H1 (cell line): ENCODE data around the gene HDDC3. TPM values are rescaled to one million over a fixed set of nuclear protein-coding genes. Genes with fewer than 3 reads are reported as not detected.

Source experiments
- CTCF ChIA-PET: fragments of 300-600 bp; sonication (Branson Sonifier 250); formaldehyde crosslinking; loops from one replicate; lab custom pipeline; 2021; ENCODE audit not compliant: partially characterized antibody; lab: Charles Lee
- POLR2A ChIA-PET: fragments of 300-600 bp; sonication (Branson Sonifier 250); formaldehyde crosslinking; loops from one replicate; lab custom pipeline; 2021; ENCODE audit warnings: inconsistent platforms; ENCODE audit not compliant: partially characterized antibody; lab: Charles Lee
- DNase-seq, 2 experiments: peaks; one replicate each; pipeline versions ENCODE4 v3.0.0 to v3.0.0-alpha.2; 2010 to 2022; ENCODE audit warnings: low spot score in 2 of 2, low read depth in 1 of 2, mixed read lengths in 1 of 2
- FAIRE-seq: peaks from 2 replicates; lab custom pipeline; 2011; peaks lifted over from hg19 to GRCh38; lab: Jason Lieb, UNC
- H2AFZ ChIP-seq: 2 replicates; pipeline ENCODE4 v1.8.1; 2012; ENCODE audit warnings: low read length, inconsistent platforms
- H2AK5ac ChIP-seq: 2 replicates; pipeline ENCODE4 v1.6.1; 2013; ENCODE audit warnings: low read depth, low read length
- H2BK120ac ChIP-seq: replicated peaks from 2 replicates; pipeline ENCODE3; 2013; ENCODE audit warnings: low read depth, low read length, inconsistent platforms
- H2BK12ac ChIP-seq: 2 replicates; pipeline ENCODE4 v1.6.1; 2013; ENCODE audit warnings: low read depth, low read length
- H2BK15ac ChIP-seq: 2 replicates; pipeline ENCODE4 v1.6.1; 2013; ENCODE audit warnings: low read length
- H2BK20ac ChIP-seq: 2 replicates; pipeline ENCODE4 v1.6.1; 2013; ENCODE audit warnings: low read length
- H2BK5ac ChIP-seq: 2 replicates; pipeline ENCODE4 v1.6.1; 2013; ENCODE audit warnings: low read depth, low read length
- H3K14ac ChIP-seq: 2 replicates; pipeline ENCODE4 v1.6.1; 2013; ENCODE audit warnings: inconsistent platforms; ENCODE audit not compliant: insufficient read length
- H3K18ac ChIP-seq: 2 replicates; pipeline ENCODE4 v1.6.1; 2013; ENCODE audit warnings: low read length; ENCODE audit errors: extremely low read depth
- H3K23ac ChIP-seq: 2 replicates; pipeline ENCODE4 v1.6.1; 2013; ENCODE audit warnings: inconsistent platforms; ENCODE audit not compliant: insufficient read length
- H3K23me2 ChIP-seq: 2 replicates; pipeline ENCODE4 v1.6.1; 2013; ENCODE audit warnings: low read depth, low read length
- H3K27ac ChIP-seq: 2 replicates; pipeline ENCODE4 v1.6.1; 2011; ENCODE audit warnings: low read depth, low read length, inconsistent platforms
- H3K27me3 ChIP-seq, 4 experiments: replicated peaks in 1 of 4; 1 replicate in 1 of 4; 2 replicates in 3 of 4; pipeline versions ENCODE4 v1.6.1 to v1.8.1; 2011 to 2013; ENCODE audit warnings: low read length in 3 of 4, mild to moderate bottlenecking in 3 of 4, inconsistent platforms in 2 of 4, mixed read lengths in 2 of 4, moderate library complexity in 1 of 4; ENCODE audit not compliant: control insufficient read depth in 3 of 4, insufficient read depth in 3 of 4; ENCODE audit errors: extremely low read depth in 1 of 4
- H3K36me3 ChIP-seq, 4 experiments: 2 replicates each; pipeline versions ENCODE4 v1.6.1 to v1.8.1; 2011 to 2013; ENCODE audit warnings: mild to moderate bottlenecking in 4 of 4, low read length in 3 of 4, moderate library complexity in 2 of 4, control low read depth in 1 of 4, inconsistent platforms in 1 of 4; ENCODE audit not compliant: insufficient read depth in 4 of 4, control insufficient read depth in 2 of 4
- H3K4ac ChIP-seq: replicated peaks from 2 replicates; pipeline ENCODE3; 2013; ENCODE audit warnings: low read length, low read depth, mixed read lengths, inconsistent platforms; ENCODE audit not compliant: insufficient read length
- H3K4me1 ChIP-seq, 4 experiments: replicated peaks in 1 of 4; 1 replicate in 1 of 4; 2 replicates in 3 of 4; pipeline versions ENCODE4 v1.6.1 to v1.8.1; 2011 to 2013; ENCODE audit warnings: low read length in 3 of 4, inconsistent platforms in 2 of 4, mixed read lengths in 1 of 4; ENCODE audit not compliant: insufficient read depth in 4 of 4, control insufficient read depth in 3 of 4
- H3K4me2 ChIP-seq, 2 experiments: 2 replicates each; pipeline versions ENCODE4 v1.6.1 to v1.8.1; 2011 to 2013; ENCODE audit warnings: low read depth in 2 of 2, low read length in 2 of 2, control low read depth in 1 of 2, inconsistent platforms in 1 of 2, mild to moderate bottlenecking in 1 of 2; ENCODE audit not compliant: insufficient read depth in 1 of 2
- H3K4me3 ChIP-seq, 4 experiments: fragments of 200-600, 300-600 bp in 1 of 4; sonication (generic), shearing (Covaris generic), sonication (Bioruptor Twin) in 1 of 4; 2 replicates each; pipeline versions ENCODE4 v1.5.1 to v1.8.1; 2011 to 2016; ENCODE audit warnings: low read length in 4 of 4, low read depth in 3 of 4, control low read depth in 2 of 4, inconsistent platforms in 2 of 4, mild to moderate bottlenecking in 2 of 4, mixed read lengths in 1 of 4, moderate library complexity in 1 of 4; ENCODE audit not compliant: insufficient read depth in 2 of 4; ENCODE audit errors: extremely low read depth in 1 of 4
- H3K56ac ChIP-seq: replicated peaks from 2 replicates; pipeline ENCODE3; 2013; ENCODE audit warnings: low read depth, mild to moderate bottlenecking, mixed read lengths, low read length, inconsistent platforms; ENCODE audit not compliant: insufficient read length
- H3K79me1 ChIP-seq: 2 replicates; pipeline ENCODE4 v1.6.1; 2013; ENCODE audit warnings: low read depth, low read length, control low read depth
- H3K79me2 ChIP-seq, 2 experiments: 2 replicates each; pipeline versions ENCODE4 v1.6.1 to v1.8.1; 2012 to 2013; ENCODE audit warnings: low read length in 2 of 2, mild to moderate bottlenecking in 2 of 2, inconsistent platforms in 1 of 2; ENCODE audit not compliant: insufficient read depth in 2 of 2, control insufficient read depth in 1 of 2
- H3K9ac ChIP-seq, 4 experiments: replicated peaks in 1 of 4; 1 replicate in 1 of 4; 2 replicates in 3 of 4; pipeline versions ENCODE4 v1.6.1 to v1.8.1; 2011 to 2013; ENCODE audit warnings: low read depth in 3 of 4, low read length in 3 of 4, control low read depth in 2 of 4, mild to moderate bottlenecking in 2 of 4, moderate library complexity in 2 of 4, inconsistent platforms in 1 of 4; ENCODE audit errors: extremely low read depth in 1 of 4
- H3K9me3 ChIP-seq, 2 experiments: 2 replicates each; pipeline versions ENCODE4 v1.6.1 to v1.8.1; 2012 to 2013; ENCODE audit warnings: mild to moderate bottlenecking in 2 of 2, moderate library complexity in 2 of 2, control low read depth in 1 of 2, inconsistent platforms in 1 of 2, low read depth in 1 of 2, low read length in 1 of 2, mixed read lengths in 1 of 2; ENCODE audit not compliant: insufficient read depth in 2 of 2
- H4K20me1 ChIP-seq, 2 experiments: replicated peaks in 1 of 2; 2 replicates each; pipeline versions ENCODE3 to v1.8.1; 2011 to 2013; ENCODE audit warnings: inconsistent platforms in 2 of 2, low read length in 2 of 2, mild to moderate bottlenecking in 1 of 2; ENCODE audit not compliant: insufficient read depth in 2 of 2, control insufficient read depth in 1 of 2
- H4K5ac ChIP-seq: 2 replicates; pipeline ENCODE4 v1.6.1; 2013; ENCODE audit warnings: low read length, low read depth, mixed read lengths, inconsistent platforms; ENCODE audit not compliant: insufficient read length
- H4K8ac ChIP-seq: 2 replicates; pipeline ENCODE4 v1.8.0; 2013; ENCODE audit warnings: mild to moderate bottlenecking, moderate library complexity, low read length, inconsistent platforms; ENCODE audit not compliant: insufficient read depth; ENCODE audit errors: extremely low read depth
- H4K91ac ChIP-seq: replicated peaks from 2 replicates; pipeline ENCODE3; 2013; ENCODE audit warnings: low read length, mixed read lengths, inconsistent platforms; ENCODE audit not compliant: insufficient read length
- HDAC2 ChIP-seq, 2 experiments: fragments of 300-600 bp in 1 of 2; sonication (generic) in 1 of 2; IDR thresholded peaks; 2 replicates each; pipeline ENCODE4 v1.6.1; 2011 to 2012; ENCODE audit warnings: low read depth in 2 of 2, low read length in 2 of 2, mild to moderate bottlenecking in 2 of 2, moderate library complexity in 2 of 2, borderline replicate concordance in 1 of 2, inconsistent platforms in 1 of 2
- JUN ChIP-seq: IDR thresholded peaks from 2 replicates; pipeline ENCODE4 v1.6.1; 2011; ENCODE audit warnings: low read depth, mild to moderate bottlenecking, improper control_type of control experiment, low read length
- JUND ChIP-seq: IDR thresholded peaks from 2 replicates; pipeline ENCODE4 v1.6.1; 2011; ENCODE audit warnings: mild to moderate bottlenecking, improper control_type of control experiment, low read length
- KDM4A ChIP-seq: IDR thresholded peaks from one replicate; pipeline ENCODE4 v1.7.1; 2012; ENCODE audit warnings: low read depth, mild to moderate bottlenecking, moderate library complexity, low read length, inconsistent platforms; ENCODE audit not compliant: severe bottlenecking
- MAFK ChIP-seq: IDR thresholded peaks from 2 replicates; pipeline ENCODE4 v1.6.1; 2012; ENCODE audit warnings: low read depth, mild to moderate bottlenecking, improper control_type of control experiment, low read length
- NANOG ChIP-seq: IDR thresholded peaks from 2 replicates; pipeline ENCODE4 v1.6.1; 2011; ENCODE audit warnings: low read length, low read depth, mild to moderate bottlenecking, inconsistent platforms; ENCODE audit not compliant: insufficient read depth, poor library complexity, severe bottlenecking
- SP4 ChIP-seq: IDR thresholded peaks from 2 replicates; pipeline ENCODE4 v1.6.1; 2012; ENCODE audit warnings: low read length, inconsistent platforms
- ZNF274 ChIP-seq: IDR thresholded peaks from 2 replicates; pipeline ENCODE4 v1.7.0; 2012; ENCODE audit warnings: low read length, borderline replicate concordance; ENCODE audit errors: extremely low read depth
- WGBS, 2 experiments: shearing (Covaris generic) in 1 of 2; methylation state at CpG; one replicate each; pipeline versions ENCODE4 v1.1.6 to v1.1.7; 2013 to 2015; ENCODE audit warnings: low lambda C conversion rate in 2 of 2, mixed read lengths in 2 of 2, inconsistent platforms in 1 of 2, low coverage in 1 of 2, missing lambda C conversion rate in 1 of 2; ENCODE audit not compliant: insufficient replicate concordance in 2 of 2, insufficient coverage in 1 of 2, insufficient read length in 1 of 2; ENCODE audit errors: extremely low coverage in 1 of 2, missing lambda C conversion rate in 1 of 2; 5-methylcytosine and 5-hydroxymethylcytosine counted together
- polyA plus RNA-seq, 7 experiments: library from polyadenylated mRNA; depleted of rRNA in 3 of 7; stranded (reverse) in 5 of 7; unstranded in 2 of 7; fragments of >200 nt in 5 of 7; fragments of 200-250 nt in 2 of 7; gene quantifications; 1 replicate in 5 of 7; 2 replicates in 1 of 7; 4 replicates in 1 of 7; pipeline versions ENCODE4 v1.2.1 to v1.2.3, GENCODE V29; 2011 to 2013; ENCODE audit warnings: missing spikeins in 2 of 7, mixed read lengths in 2 of 7
- total RNA-seq: library from RNA; stranded (reverse); fragmentation: NEBNext Ultra II Directional; extraction: Animal tissue kit (Norgen Biotek cat#: 25700); gene quantifications from 2 replicates; pipeline ENCODE4 v1.2.1, GENCODE V29; 2021
- TF ChIP-seq, protein P1 (sequence below): IDR thresholded peaks from 2 replicates; pipeline ENCODE4 v1.6.1; 2011; ENCODE audit warnings: low read length, improper control_type of control experiment
- TF ChIP-seq, protein P2 (sequence below), 3 experiments: IDR thresholded peaks; 1 replicate in 2 of 3; 2 replicates in 1 of 3; pipeline versions ENCODE4 v1.5.1 to v1.6.1; 2011; ENCODE audit warnings: low read length in 3 of 3, mild to moderate bottlenecking in 3 of 3, inconsistent platforms in 2 of 3, low read depth in 1 of 3, moderate library complexity in 1 of 3; ENCODE audit not compliant: insufficient read depth in 1 of 3; ENCODE audit errors: control extremely low read depth in 1 of 3

Gene HDDC3
- total and polyA plus RNA-seq, 2 of the 8 experiments (the other 6 are each of a cell fraction or from before 2014, with no cell fraction given), result 16.3 to 16.5 TPM

GRCh38 chr15:90946538-90946937 is 14.2 kb upstream of the HDDC3 start:
- Histone ChIP-seq H3K56ac (no peak overlapping the region), H3K79me2 (no peaks in the 10 kb centered on the region), H3K36me3 (peaks cover 19 to 78% (median 44%) of the 10 kb centered on the region in 4 experiments), H2AFZ (no peak overlapping the region), H3K4me1 (no peaks in the 10 kb centered on the region), H2BK20ac (no peak overlapping the region), H3K27ac (no peak overlapping the region), H3K27me3 (no peaks in the 10 kb centered on the region), H4K5ac (no peak overlapping the region), H3K14ac (no peak overlapping the region), H2BK5ac (no peak overlapping the region), H4K91ac (no peak overlapping the region), H3K9ac (no peak overlapping the region), H3K18ac (no peak overlapping the region), H4K20me1 (peaks cover 2 to 4% of the 10 kb centered on the region in 2 experiments), H3K4ac (no peak overlapping the region), H3K79me1 (no peaks in the 10 kb centered on the region), H2BK15ac (no peak overlapping the region), H3K23ac (no peak overlapping the region), H3K4me2 (no peak overlapping the region), H4K8ac (peak overlapping the region; percentile 14; the same call in 1 of the 2 replicates), H3K23me2 (no peaks in the 10 kb centered on the region), H3K4me3 (no peak overlapping the region), H2BK12ac (no peak overlapping the region), H2AK5ac (no peak overlapping the region), H2BK120ac (no peak overlapping the region), H3K9me3 (no peaks in the 10 kb centered on the region)
- ChIA-PET POLR2A (interaction anchor here (0.5 to 0.8 kb wide), 2 partner anchors 15 to 46 kb away, joined by 3 read pairs; no protein-coding TSS in a partner anchor), CTCF (interaction anchor here (0.9 to 20.7 kb wide), 4 partner anchors 7 to 144 kb away, joined by 3 to 306 read pairs (median 154); partner anchors contain the start of genes HDDC3, RCCD1 and UNC45A)
- DNase-seq (no peak), FAIRE-seq (no peak)
- WGBS, 2 experiments, result 94% methylated on average over 16 of the region's 16 CpGs; no CpG with 5 or more reads in 1 of the 2 experiments
- TF ChIP-seq MAFK, result no peak
- TF ChIP-seq SP4, result no peak
- no peak for TF ChIP-seq JUND
- no peak for TF ChIP-seq NANOG
- TF ChIP-seq, protein P1, sequence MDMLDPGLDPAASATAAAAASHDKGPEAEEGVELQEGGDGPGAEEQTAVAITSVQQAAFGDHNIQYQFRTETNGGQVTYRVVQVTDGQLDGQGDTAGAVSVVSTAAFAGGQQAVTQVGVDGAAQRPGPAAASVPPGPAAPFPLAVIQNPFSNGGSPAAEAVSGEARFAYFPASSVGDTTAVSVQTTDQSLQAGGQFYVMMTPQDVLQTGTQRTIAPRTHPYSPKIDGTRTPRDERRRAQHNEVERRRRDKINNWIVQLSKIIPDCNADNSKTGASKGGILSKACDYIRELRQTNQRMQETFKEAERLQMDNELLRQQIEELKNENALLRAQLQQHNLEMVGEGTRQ, result no peak
- no peak for TF ChIP-seq KDM4A
- TF ChIP-seq, protein P2, sequence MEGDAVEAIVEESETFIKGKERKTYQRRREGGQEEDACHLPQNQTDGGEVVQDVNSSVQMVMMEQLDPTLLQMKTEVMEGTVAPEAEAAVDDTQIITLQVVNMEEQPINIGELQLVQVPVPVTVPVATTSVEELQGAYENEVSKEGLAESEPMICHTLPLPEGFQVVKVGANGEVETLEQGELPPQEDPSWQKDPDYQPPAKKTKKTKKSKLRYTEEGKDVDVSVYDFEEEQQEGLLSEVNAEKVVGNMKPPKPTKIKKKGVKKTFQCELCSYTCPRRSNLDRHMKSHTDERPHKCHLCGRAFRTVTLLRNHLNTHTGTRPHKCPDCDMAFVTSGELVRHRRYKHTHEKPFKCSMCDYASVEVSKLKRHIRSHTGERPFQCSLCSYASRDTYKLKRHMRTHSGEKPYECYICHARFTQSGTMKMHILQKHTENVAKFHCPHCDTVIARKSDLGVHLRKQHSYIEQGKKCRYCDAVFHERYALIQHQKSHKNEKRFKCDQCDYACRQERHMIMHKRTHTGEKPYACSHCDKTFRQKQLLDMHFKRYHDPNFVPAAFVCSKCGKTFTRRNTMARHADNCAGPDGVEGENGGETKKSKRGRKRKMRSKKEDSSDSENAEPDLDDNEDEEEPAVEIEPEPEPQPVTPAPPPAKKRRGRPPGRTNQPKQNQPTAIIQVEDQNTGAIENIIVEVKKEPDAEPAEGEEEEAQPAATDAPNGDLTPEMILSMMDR (IDR thresholded peaks at IDR 0.05; ENCODE audit: control extremely low read depth in 1 of 3, insufficient read depth in 1 of 3, low read depth in 1 of 3, low read length in 3 of 3), result no peak
- TF ChIP-seq ZNF274, result no peak
- no peak for TF ChIP-seq HDAC2 (IDR thresholded peaks at IDR 0.05; ENCODE audit: borderline replicate concordance in 1 of 2, low read depth in 2 of 2, low read length in 2 of 2)
- TF ChIP-seq JUN, result no peak
